Measurements from ENCODE around the gene GPD2.

Gene GPD2

DNA sequence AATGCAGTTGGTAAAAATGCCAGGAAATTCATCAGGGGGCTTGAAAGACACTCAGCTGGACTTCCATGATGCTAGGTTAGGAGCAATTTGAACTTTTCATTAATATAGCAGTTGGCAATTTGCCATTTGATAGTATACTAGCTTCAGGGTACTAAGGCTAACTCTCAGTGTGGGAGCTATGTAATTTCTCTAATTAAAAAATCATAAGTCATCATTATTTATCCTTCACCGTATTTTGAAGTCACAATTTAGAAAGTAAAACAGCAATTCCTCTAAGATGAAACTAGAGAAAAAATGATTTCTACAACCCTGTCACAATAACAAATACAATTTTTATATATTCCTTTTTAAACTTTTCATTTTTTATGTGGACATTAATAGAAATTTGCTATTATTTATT, 190.8 kb downstream of the GPD2 start:
- Histone ChIP-seq H2AFZ (ENCODE audit: low read length) (no peak overlapping the region), H3K79me2 (ENCODE audit: insufficient read depth, low read length) (no peaks in the 10 kb centered on the region), H3K4me1 (ENCODE audit: insufficient read depth, low read length, poor library complexity, severe bottlenecking) (no peaks in the 10 kb centered on the region), H3K4me3 (ENCODE audit: low read length, poor library complexity, severe bottlenecking) (no peak overlapping the region), H3K27me3 (ENCODE audit: insufficient read depth, low read length, poor library complexity, severe bottlenecking) (no peaks in the 10 kb centered on the region), H3K9me3 (ENCODE audit: insufficient read depth, low read depth, low read length) (no peaks in the 10 kb centered on the region), H4K20me1 (ENCODE audit: insufficient read depth, low read length, poor library complexity, severe bottlenecking) (no peaks in the 10 kb centered on the region), H3K36me3 (ENCODE audit: insufficient read depth, low read length) (no peaks in the 10 kb centered on the region), H3K4me2 (ENCODE audit: low read depth, low read length, poor library complexity, severe bottlenecking) (no peak overlapping the region), H3F3A (ENCODE audit: low read depth) (no peaks in the 10 kb centered on the region), H3K9ac (ENCODE audit: low read depth, low read length, poor library complexity, severe bottlenecking) (no peak overlapping the region), H3K9me2 (replicated peaks; ENCODE audit: low read depth, low read length) (no peaks in the 10 kb centered on the region)
- no peak for TF ChIP-seq EZH2phosphoT487 (IDR thresholded peaks at IDR 0.05; ENCODE audit: borderline replicate concordance)
- TF ChIP-seq, protein P1, sequence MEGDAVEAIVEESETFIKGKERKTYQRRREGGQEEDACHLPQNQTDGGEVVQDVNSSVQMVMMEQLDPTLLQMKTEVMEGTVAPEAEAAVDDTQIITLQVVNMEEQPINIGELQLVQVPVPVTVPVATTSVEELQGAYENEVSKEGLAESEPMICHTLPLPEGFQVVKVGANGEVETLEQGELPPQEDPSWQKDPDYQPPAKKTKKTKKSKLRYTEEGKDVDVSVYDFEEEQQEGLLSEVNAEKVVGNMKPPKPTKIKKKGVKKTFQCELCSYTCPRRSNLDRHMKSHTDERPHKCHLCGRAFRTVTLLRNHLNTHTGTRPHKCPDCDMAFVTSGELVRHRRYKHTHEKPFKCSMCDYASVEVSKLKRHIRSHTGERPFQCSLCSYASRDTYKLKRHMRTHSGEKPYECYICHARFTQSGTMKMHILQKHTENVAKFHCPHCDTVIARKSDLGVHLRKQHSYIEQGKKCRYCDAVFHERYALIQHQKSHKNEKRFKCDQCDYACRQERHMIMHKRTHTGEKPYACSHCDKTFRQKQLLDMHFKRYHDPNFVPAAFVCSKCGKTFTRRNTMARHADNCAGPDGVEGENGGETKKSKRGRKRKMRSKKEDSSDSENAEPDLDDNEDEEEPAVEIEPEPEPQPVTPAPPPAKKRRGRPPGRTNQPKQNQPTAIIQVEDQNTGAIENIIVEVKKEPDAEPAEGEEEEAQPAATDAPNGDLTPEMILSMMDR (conservative IDR thresholded peaks at IDR 0.05; ENCODE audit: low read length) = no peak

GRCh38 chr2:156630579-156631337, 194.6 kb downstream of the GPD2 start:
- Histone ChIP-seq H3K4me1 (ENCODE audit: insufficient read depth, low read length, poor library complexity, severe bottlenecking) (no peaks in the 10 kb centered on the region), H3K9ac (ENCODE audit: low read depth, low read length, poor library complexity, severe bottlenecking) (no peak overlapping the region), H3K27me3 (ENCODE audit: insufficient read depth, low read length, poor library complexity, severe bottlenecking) (no peaks in the 10 kb centered on the region), H3K36me3 (ENCODE audit: insufficient read depth, low read length) (no peaks in the 10 kb centered on the region), H3K4me3 (ENCODE audit: low read length, poor library complexity, severe bottlenecking) (no peak overlapping the region), H3K9me2 (replicated peaks; ENCODE audit: low read depth, low read length) (no peaks in the 10 kb centered on the region), H4K20me1 (ENCODE audit: insufficient read depth, low read length, poor library complexity, severe bottlenecking) (no peaks in the 10 kb centered on the region), H3K9me3 (ENCODE audit: insufficient read depth, low read depth, low read length) (no peaks in the 10 kb centered on the region), H3F3A (ENCODE audit: low read depth) (no peaks in the 10 kb centered on the region), H2AFZ (ENCODE audit: low read length) (no peak overlapping the region), H3K4me2 (ENCODE audit: low read depth, low read length, poor library complexity, severe bottlenecking) (no peak overlapping the region), H3K79me2 (ENCODE audit: insufficient read depth, low read length) (no peaks in the 10 kb centered on the region)
- TF ChIP-seq EZH2phosphoT487 (IDR thresholded peaks at IDR 0.05; ENCODE audit: borderline replicate concordance) = no peak
- TF ChIP-seq, protein P1 (conservative IDR thresholded peaks at IDR 0.05; ENCODE audit: low read length) = no peak

DNA sequence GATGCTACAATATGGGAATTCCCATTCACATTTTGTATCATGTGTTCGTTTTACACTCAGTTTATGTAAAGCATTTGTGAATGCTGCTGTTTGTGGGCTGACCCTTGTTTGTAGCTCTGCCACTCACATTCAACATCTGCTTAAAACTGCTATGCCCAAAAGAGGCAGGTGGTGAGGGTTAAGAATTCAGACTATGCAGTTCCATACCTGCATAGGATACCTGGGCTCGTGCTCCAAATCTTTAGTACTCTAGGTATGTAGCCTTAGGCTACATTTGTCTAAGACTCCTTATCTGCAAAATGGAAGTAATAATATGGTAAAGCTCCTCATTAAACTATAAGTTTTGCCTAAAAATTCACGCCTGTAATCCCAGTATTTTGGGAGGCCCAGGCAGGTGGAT, 199.5 kb downstream of the GPD2 start:
- H3F3A ChIP-seq (ENCODE audit: low read depth) = no peaks in the 10 kb centered on the region
- H3K36me3 ChIP-seq (ENCODE audit: insufficient read depth, low read length) = no peaks in the 10 kb centered on the region
- no peaks in the 10 kb centered on the region for H3K9me2 ChIP-seq (replicated peaks; ENCODE audit: low read depth, low read length)
- H3K4me2 ChIP-seq (ENCODE audit: low read depth, low read length, poor library complexity, severe bottlenecking) = no peak overlapping the region
- H3K79me2 ChIP-seq (ENCODE audit: insufficient read depth, low read length) = no peaks in the 10 kb centered on the region
- no peak overlapping the region for H2AFZ ChIP-seq (ENCODE audit: low read length)
- no peaks in the 10 kb centered on the region for H3K27me3 ChIP-seq (ENCODE audit: insufficient read depth, low read length, poor library complexity, severe bottlenecking)
- no peak overlapping the region for H3K9ac ChIP-seq (ENCODE audit: low read depth, low read length, poor library complexity, severe bottlenecking)
- H3K9me3 ChIP-seq (ENCODE audit: insufficient read depth, low read depth, low read length) = no peaks in the 10 kb centered on the region
- H3K4me3 ChIP-seq (ENCODE audit: low read length, poor library complexity, severe bottlenecking) = no peak overlapping the region
- no peak for TF ChIP-seq EZH2phosphoT487 (IDR thresholded peaks at IDR 0.05; ENCODE audit: borderline replicate concordance)
- TF ChIP-seq, protein P1 (conservative IDR thresholded peaks at IDR 0.05; ENCODE audit: low read length) = no peak
- H3K4me1 ChIP-seq (ENCODE audit: insufficient read depth, low read length, poor library complexity, severe bottlenecking) = no peaks in the 10 kb centered on the region
- H4K20me1 ChIP-seq (ENCODE audit: insufficient read depth, low read length, poor library complexity, severe bottlenecking) = no peaks in the 10 kb centered on the region
